LNCaP clone FGC (cell line): ENCODE results near the gene SFPQ.

Source experiments
- DNase-seq: peaks from one replicate; pipeline ENCODE4 v3.0.0-alpha.2; 2011; ENCODE audit warnings: low read depth
- H3K4me3 ChIP-seq: 2 replicates; pipeline ENCODE4 v1.5.1; 2011; ENCODE audit warnings: mild to moderate bottlenecking, low read depth, low read length, control low read depth
- TF ChIP-seq, protein P1 (sequence below): IDR thresholded peaks from 2 replicates; pipeline ENCODE4 v1.5.1; 2012; ENCODE audit warnings: mild to moderate bottlenecking; ENCODE audit not compliant: control insufficient read depth, insufficient read depth; ENCODE audit errors: extremely low read depth

SFPQ gene

DNA sequence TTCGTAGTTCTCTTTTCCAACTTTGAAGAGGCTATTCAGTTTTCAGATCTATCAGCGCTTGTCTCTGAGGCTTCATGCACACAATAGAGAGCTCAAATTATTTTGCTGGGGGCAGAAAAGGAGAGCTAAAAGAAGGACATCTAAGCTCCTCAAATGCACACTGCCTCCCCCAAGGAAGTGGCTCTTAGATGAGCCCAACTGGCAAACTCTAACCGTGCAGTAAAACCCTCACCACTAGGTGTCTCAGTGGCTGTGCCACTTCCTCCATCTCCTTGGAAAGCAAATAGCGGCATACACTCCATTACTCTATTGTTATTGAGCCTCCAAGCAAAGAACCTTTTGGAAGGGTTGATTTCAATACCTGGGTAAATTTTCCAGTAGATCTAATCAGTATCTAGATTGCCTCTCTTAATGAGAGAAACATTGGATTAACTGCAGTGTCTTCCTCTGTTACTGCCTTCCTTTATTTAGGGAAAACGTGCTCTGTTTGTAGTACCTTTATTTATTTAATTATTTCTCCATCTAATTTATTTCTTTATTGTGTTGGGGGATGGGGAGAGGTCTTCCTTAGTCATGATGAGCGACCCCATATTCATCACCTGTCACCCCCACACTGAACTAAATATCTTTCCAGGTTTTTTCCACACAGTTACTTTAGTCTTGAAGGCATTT lies 9.2 kb upstream of the SFPQ start:
- TF ChIP-seq, protein P1, sequence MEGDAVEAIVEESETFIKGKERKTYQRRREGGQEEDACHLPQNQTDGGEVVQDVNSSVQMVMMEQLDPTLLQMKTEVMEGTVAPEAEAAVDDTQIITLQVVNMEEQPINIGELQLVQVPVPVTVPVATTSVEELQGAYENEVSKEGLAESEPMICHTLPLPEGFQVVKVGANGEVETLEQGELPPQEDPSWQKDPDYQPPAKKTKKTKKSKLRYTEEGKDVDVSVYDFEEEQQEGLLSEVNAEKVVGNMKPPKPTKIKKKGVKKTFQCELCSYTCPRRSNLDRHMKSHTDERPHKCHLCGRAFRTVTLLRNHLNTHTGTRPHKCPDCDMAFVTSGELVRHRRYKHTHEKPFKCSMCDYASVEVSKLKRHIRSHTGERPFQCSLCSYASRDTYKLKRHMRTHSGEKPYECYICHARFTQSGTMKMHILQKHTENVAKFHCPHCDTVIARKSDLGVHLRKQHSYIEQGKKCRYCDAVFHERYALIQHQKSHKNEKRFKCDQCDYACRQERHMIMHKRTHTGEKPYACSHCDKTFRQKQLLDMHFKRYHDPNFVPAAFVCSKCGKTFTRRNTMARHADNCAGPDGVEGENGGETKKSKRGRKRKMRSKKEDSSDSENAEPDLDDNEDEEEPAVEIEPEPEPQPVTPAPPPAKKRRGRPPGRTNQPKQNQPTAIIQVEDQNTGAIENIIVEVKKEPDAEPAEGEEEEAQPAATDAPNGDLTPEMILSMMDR = peak; percentile 93
- peak; percentile 54 for DNase-seq
- H3K4me3 ChIP-seq = no peak overlapping the region

DNA sequence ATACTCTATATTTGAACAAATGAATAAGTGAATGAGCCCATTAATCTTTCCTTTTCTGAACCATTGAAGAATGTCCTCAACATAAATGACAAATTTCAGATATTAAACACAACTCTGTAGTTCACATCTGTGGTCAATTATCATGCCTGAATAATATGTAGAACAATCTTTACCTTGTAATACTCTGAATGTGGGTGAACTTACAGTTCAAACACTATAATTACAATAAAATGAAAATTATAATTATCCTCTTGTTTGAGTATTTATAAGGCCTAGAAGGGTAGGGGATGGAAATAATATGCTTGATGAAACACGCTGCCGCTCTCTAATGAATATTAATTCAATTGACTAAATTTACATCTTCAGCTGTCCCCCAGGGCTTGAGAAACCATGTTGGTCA lies 8.7 kb upstream of the SFPQ start:
- no peak for DNase-seq
- H3K4me3 ChIP-seq = no peak overlapping the region
- TF ChIP-seq, protein P1 = no peak

DNA sequence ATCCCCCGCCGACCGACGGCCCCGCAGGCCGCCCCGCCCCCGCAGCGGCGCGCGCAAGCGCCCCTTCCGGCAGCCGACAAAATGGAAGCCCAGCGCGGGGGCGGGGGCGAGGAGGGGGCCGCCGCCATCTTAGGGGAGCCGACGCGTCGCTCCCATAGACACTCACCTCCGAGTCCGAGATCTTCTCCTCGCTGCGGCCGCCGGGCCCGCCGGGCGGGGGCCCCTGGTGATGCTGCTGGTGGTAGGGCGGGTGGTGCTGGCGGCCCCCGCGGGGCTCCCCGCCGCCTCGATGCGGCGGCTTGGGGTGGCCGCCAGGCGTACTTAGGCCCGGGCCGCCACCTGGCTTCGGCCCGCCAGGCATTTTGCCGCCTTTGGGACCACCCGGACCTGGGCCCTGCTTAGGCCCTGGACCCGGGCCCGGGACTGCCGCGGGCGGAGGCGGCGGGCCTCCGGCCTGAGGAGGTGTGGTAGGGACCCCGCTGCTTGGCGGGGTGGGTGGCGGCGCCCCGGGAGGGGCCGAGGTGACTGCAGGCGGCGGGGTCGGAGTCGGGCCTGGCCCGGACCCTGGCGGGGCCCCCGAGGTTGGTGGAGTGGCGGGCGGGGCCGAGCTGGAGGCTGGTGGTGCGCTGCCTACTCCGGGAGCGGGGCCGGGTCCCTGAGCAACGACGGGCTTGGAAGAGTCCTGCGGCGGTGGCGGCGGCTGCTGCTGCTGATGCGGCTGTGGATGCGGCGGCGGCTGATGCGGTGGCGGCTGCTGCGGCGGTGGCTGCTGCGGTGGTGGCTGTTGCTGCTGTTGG lies 691 bp downstream of the SFPQ start:
- H3K4me3 ChIP-seq = peak overlapping the region; percentile 87
- DNase-seq = no peak
- TF ChIP-seq, protein P1 = peak; percentile 36

DNA sequence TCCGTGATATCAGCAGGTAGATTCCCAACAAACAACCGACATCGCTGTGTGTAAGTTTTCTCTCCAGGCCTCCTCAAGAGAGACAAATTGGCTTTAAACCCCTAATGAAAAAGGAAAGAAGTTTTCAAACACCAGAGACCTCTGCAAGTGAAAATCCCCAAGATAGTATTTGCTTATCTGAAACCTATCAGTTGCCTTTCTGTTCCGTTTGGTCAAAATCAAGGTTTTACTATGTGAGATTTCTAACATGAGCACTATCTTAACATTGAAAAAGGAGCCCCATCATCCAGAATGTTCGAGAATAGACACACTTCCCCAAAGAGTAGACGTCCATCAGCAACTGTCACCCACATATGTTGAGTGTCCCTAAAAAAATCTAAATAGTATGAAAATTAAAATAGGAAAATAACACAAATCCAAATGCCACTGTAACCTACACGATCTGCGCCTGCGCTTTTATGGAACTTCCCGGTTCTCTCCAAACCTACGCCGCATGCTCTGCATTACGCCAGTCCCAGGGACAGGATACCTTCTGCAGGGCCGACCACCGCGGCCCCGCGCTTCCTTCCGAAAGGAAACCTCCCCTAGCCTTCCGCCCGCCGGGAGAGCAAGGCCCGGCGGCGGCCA lies 1.4 kb downstream of the SFPQ start:
- DNase-seq = no peak
- H3K4me3 ChIP-seq = peak overlapping the region; percentile 87
- TF ChIP-seq, protein P1 = no peak

DNA sequence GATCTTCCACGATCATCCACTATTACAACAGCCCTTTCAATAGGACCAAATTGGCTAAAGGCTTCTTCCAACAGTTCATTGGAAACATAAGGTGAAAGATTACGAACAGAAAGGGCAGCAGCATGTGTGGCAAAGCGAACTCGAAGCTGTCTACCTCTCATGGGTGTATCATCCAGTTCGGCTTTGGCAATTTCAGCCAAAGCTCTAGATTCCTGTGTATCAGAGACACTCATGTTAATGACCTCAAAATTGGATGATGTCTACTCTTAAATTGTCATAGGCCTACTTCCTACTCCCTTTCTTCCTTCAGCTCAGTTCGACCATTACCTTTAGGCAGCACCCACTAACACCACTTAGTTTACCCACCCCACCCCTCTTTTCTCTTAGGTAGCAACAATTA lies 2.2 kb downstream of the SFPQ start:
- TF ChIP-seq, protein P1 = no peak
- DNase-seq = no peak
- H3K4me3 ChIP-seq = peak overlapping the region; percentile 87

DNA sequence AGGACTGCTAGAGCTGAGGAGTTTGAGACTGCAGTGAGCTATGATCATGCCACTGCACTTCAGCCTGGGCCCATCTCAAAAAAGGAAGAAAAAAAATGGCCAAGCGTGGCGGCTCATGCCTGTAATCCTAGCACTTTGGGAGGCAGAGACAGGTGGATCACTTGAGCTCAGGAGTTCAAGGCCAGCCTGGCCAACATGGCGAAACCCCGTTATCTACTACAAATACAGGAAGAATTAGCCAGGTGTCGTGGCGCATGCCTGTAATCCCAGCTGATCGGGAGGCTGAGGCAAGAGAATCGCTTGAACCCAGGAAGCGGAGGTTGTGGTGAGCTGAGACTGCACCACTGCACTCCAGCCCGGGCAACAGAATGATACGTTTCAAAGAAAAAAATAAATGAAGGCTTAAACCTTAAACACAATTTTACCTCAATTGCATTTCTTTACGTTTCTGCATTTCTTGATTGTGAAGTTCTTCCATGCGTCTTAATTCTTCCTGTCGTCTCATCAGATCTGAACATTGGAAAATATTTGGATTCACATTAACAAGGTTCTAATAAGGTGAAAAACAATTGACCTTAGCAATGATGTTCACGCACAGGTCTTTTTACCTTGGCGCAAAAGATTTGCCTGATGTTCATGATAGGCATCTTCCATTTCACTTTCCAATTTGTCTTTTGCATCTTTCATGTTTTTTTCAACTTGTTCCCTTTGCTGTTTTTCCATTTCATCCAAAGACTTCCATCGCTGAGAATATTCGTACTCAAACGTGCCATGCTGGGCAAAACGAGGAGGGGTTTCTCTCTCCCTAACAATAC lies 4.2 kb downstream of the SFPQ start:
- no peak overlapping the region for H3K4me3 ChIP-seq
- no peak for DNase-seq
- TF ChIP-seq, protein P1 = no peak
